Measurements from ENCODE around the gene RFFL. TPM values are rescaled to one million over a fixed set of nuclear protein-coding genes. Genes with fewer than 3 reads are reported as not detected.

The RFFL gene
- total RNA-seq, 2 donors from 2014 or later: 46.6 to 51.3 TPM

DNA sequence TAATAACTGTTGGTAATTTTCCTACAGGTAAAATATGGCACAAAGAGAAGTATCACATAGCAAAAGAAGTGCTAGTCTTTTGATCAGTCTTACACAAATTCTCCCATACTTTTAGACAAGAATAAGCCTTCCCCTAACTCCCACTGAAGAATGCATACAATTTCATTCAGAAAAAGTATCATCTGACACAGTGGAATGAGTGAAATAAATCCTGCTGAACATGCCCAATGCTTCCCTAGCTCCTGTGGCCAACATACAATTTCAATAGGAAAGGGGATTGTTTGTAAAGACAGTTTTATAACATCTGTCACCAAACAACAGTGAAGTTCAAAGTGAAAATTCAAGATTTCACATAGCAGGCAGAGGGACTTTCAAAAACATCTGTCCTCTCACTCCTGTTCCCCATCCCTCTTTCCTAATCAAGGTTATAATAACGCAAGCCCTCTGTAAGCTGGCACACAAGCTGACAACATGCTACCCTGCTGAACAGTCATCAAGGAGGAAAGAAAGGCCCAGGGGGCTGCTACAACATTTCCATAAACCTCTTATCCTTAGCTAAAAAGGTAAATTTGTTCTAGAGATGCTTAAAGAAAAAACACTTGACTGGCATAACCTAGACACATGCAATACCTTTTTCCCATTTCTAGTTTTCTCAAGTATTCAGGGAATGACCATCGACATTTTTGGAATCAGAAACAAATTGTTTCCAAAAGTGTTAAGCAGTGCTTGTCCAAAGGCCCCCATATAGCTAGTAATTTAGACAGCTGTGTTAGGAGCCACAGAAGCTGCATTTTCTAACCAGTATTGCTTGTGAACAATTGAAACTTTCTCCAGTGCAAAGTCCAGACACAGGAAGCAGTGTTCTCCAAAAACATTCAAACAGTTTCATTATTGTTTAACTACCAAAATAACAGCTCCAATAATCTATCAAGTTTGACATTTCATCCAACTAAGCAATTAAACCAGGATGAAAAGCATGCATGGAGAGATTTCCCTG, 11.5 kb upstream of the RFFL start:
- intact Hi-C loops (cut with DNase I): no loop called here
- H3K27ac ChIP-seq: no peak overlapping the region

DNA sequence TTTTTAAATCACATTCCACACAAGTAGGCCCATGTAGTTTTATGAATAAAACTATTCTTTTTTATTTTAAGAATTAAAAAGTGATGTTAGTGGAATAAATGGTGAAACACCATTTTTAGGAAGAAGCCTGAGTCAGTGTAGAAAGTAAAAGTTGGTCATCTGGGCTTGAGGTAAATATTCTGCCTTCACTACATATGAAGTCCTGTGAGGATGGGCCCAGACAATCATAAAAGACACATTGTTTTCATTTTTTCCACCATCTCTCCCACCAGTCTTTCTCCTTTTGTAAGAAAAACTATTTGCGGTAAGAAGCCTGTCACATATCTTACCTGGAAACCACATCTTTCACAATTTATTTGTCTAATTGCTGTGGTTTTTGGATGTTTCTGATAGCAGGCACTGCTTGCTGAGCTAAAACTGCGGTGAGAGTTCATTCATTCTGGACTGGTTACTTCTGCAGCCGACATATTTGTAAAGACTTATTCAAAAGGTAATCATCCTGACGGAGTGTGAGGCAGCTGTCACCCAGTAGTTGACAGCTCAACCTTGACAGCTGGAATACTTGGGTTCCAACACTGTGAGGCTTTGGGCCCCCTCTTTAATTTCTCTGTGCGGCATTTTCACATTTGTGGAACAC, 10.6 kb upstream of the RFFL start:
- no peak overlapping the region for H3K27ac ChIP-seq
- 66% methylated on average over 5 of the region's 5 CpGs for WGBS
- intact Hi-C loops (cut with DNase I): no loop called here
- no peak for DNase-seq (ENCODE audit: low spot score)
- no peaks in the 10 kb centered on the region for H3K27me3 ChIP-seq (replicated peaks; ENCODE audit: insufficient read depth)
- TF ChIP-seq POLR2A (IDR thresholded peaks at IDR 0.05): no peak
- TF ChIP-seq, protein P1, sequence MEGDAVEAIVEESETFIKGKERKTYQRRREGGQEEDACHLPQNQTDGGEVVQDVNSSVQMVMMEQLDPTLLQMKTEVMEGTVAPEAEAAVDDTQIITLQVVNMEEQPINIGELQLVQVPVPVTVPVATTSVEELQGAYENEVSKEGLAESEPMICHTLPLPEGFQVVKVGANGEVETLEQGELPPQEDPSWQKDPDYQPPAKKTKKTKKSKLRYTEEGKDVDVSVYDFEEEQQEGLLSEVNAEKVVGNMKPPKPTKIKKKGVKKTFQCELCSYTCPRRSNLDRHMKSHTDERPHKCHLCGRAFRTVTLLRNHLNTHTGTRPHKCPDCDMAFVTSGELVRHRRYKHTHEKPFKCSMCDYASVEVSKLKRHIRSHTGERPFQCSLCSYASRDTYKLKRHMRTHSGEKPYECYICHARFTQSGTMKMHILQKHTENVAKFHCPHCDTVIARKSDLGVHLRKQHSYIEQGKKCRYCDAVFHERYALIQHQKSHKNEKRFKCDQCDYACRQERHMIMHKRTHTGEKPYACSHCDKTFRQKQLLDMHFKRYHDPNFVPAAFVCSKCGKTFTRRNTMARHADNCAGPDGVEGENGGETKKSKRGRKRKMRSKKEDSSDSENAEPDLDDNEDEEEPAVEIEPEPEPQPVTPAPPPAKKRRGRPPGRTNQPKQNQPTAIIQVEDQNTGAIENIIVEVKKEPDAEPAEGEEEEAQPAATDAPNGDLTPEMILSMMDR (IDR thresholded peaks at IDR 0.05): no peak
- no peak for TF ChIP-seq POLR2AphosphoS5 (IDR thresholded peaks at IDR 0.05)
- no peaks in the 10 kb centered on the region for H3K36me3 ChIP-seq
- no peaks in the 10 kb centered on the region for H3K9me3 ChIP-seq
- H3K4me3 ChIP-seq: no peak overlapping the region
- no peaks in the 10 kb centered on the region for H3K4me1 ChIP-seq (replicated peaks)

More for the DNA sequence above, 11.5 kb upstream of the RFFL start:
- no peaks in the 10 kb centered on the region for H3K36me3 ChIP-seq
- H3K9me3 ChIP-seq: no peaks in the 10 kb centered on the region
- H3K27me3 ChIP-seq (replicated peaks; ENCODE audit: insufficient read depth): no peaks in the 10 kb centered on the region
- WGBS: 56% methylated on average over 2 of the region's 2 CpGs
- H3K4me3 ChIP-seq: no peak overlapping the region
- no peak for TF ChIP-seq POLR2A (IDR thresholded peaks at IDR 0.05)
- no peak for TF ChIP-seq POLR2AphosphoS5 (IDR thresholded peaks at IDR 0.05)
- TF ChIP-seq, protein P1 (IDR thresholded peaks at IDR 0.05): no peak
- no peak for DNase-seq (ENCODE audit: low spot score)
- H3K4me1 ChIP-seq (replicated peaks): no peaks in the 10 kb centered on the region

DNA sequence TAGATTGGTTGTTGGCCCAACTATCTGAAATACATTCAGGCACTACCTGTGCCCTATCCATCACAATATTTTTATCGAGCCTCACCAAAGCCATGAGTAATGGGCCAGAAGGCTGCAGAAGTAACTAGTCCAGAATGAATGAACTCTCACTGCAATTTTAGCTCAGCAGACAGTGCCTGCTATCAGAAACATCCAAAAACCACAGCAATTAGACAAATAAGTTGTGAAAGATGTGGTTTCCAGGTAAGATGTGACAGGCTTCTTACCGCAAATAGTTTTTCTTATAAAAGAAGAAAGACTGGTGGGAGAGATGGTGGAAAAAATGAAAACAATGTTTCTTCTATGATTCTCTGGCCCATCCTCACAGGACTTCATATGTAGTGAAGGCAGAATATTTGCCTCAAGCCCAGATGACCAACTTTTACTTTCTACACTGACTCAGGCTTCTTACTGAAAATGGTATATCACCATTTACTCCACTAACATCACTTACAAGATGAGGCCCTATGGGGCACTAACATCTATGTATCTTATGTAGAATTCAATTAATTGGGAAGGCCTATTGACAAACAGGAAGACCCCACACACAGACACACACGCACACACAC, 9.8 kb upstream of the RFFL start:
- TF ChIP-seq, protein P1 (IDR thresholded peaks at IDR 0.05): no peak
- TF ChIP-seq POLR2AphosphoS5 (IDR thresholded peaks at IDR 0.05): no peak
- no peak for TF ChIP-seq POLR2A (IDR thresholded peaks at IDR 0.05)
- Histone ChIP-seq H3K4me1 (replicated peaks) (no peaks in the 10 kb centered on the region), H3K36me3 (no peaks in the 10 kb centered on the region), H3K9me3 (no peaks in the 10 kb centered on the region), H3K27ac (no peak overlapping the region), H3K27me3 (replicated peaks; ENCODE audit: insufficient read depth) (no peaks in the 10 kb centered on the region), H3K4me3 (no peak overlapping the region)
- intact Hi-C loops (cut with DNase I): no loop called here
- 83% methylated on average over 3 of the region's 3 CpGs for WGBS
- no peak for DNase-seq (ENCODE audit: low spot score)

DNA sequence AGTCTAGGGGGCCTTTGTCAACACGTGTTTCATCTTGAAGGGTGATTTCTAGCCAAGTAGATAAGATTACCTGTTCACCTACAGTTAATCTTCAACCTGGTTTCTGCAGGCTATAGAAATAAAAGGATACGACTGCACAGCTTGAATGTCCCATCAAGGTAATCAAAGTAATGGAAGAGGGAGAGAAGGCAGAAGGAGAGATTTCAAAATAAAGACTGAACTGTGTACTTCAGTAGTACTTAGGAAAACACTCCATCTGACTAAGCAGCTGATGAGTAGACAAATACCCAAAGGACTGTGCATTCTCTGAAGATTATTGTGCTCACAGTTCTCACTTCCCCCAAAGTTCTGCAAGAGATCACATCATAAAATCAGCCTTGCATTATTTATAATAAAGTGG, 5.8 kb upstream of the RFFL start:
- H3K36me3 ChIP-seq: no peaks in the 10 kb centered on the region
- peaks cover 5% of the 10 kb centered on the region for H3K4me1 ChIP-seq (replicated peaks)
- H3K4me3 ChIP-seq: no peak overlapping the region
- DNase-seq (ENCODE audit: low spot score): no peak
- H3K9me3 ChIP-seq: no peaks in the 10 kb centered on the region
- WGBS: 71% methylated on average over 2 of the region's 2 CpGs
- intact Hi-C loops (cut with DNase I): no loop called here
- no peak overlapping the region for H3K27ac ChIP-seq
- no peaks in the 10 kb centered on the region for H3K27me3 ChIP-seq (replicated peaks; ENCODE audit: insufficient read depth)
- TF ChIP-seq POLR2A (IDR thresholded peaks at IDR 0.05): no peak
- TF ChIP-seq, protein P1 (IDR thresholded peaks at IDR 0.05): no peak
- no peak for TF ChIP-seq POLR2AphosphoS5 (IDR thresholded peaks at IDR 0.05)

Measured in prostate gland (tissue), 2 donors.